ENCODE results near the gene RANBP10. TPM values are rescaled to one million over a fixed set of nuclear protein-coding genes. Genes with fewer than 3 reads are reported as not detected.

Gene RANBP10
- polyA plus RNA-seq, 3 donors = 24.4 to 31.6 (median 30.9) TPM

GRCh38 chr16:67676939-67677338 lies 129.4 kb downstream of the RANBP10 start:
- DNase-seq = no peak

- no peak for DNase-seq
These were observed 129.8 kb downstream of the RANBP10 start for GRCh38 chr16:67676516-67676915.

GRCh38 chr16:67675999-67676398 lies 130.4 kb downstream of the RANBP10 start:
- no peak for DNase-seq

GRCh38 chr16:67675579-67675935 lies 130.8 kb downstream of the RANBP10 start:
- no peak for DNase-seq

- DNase-seq = no peak
These were observed 131.3 kb downstream of the RANBP10 start for GRCh38 chr16:67674851-67675578.

GRCh38 chr16:67673712-67674580 lies 132.4 kb downstream of the RANBP10 start:
- no peak for DNase-seq

Other genes with a start within 250 kb of the RANBP10 start
- 10 to 100 TPM; 71.9 to 78.4 (median 75.6) TPM for gene CTCF, start 244.0 kb downstream of the RANBP10 start, polyA plus RNA-seq (ENCODE audit: insufficient read length in 3 of 3)
- gene CARMIL2, start 161.4 kb downstream of the RANBP10 start, polyA plus RNA-seq (ENCODE audit: insufficient read length in 3 of 3) = 1 to 10 TPM in 2 of 3 donors, under 1 TPM in 1; 0.95 to 2.1 (median 1.3) TPM
- gene ACD, start 146.3 kb downstream of the RANBP10 start, polyA plus RNA-seq (ENCODE audit: insufficient read length in 3 of 3) = 10 to 100 TPM; 23.7 to 31.6 (median 26.6) TPM
- 1 to 10 TPM; 3.5 to 3.9 (median 3.6) TPM for gene PARD6A, start 145.6 kb downstream of the RANBP10 start, polyA plus RNA-seq (ENCODE audit: insufficient read length in 3 of 3)
- gene ENKD1, start 139.8 kb downstream of the RANBP10 start, polyA plus RNA-seq (ENCODE audit: insufficient read length in 3 of 3) = 10 to 100 TPM; 26.7 to 36.6 (median 29.2) TPM
- gene C16orf86, start 139.7 kb downstream of the RANBP10 start, polyA plus RNA-seq (ENCODE audit: insufficient read length in 3 of 3) = 1 to 10 TPM; 4.2 to 5.0 (median 4.8) TPM
- gene GFOD2, start 87.2 kb downstream of the RANBP10 start, polyA plus RNA-seq (ENCODE audit: insufficient read length in 3 of 3) = 10 to 100 TPM; 23.6 to 26.2 (median 24.6) TPM
- gene TSNAXIP1, start 329 bp upstream of the RANBP10 start, polyA plus RNA-seq (ENCODE audit: insufficient read length in 3 of 3) = 1 to 10 TPM; 6.9 to 9.9 (median 8.9) TPM
- gene THAP11, start 35.8 kb upstream of the RANBP10 start, polyA plus RNA-seq (ENCODE audit: insufficient read length in 3 of 3) = 10 to 100 TPM; 30.9 to 39.5 (median 33.4) TPM
- 100 to 1,000 TPM; 122 to 133 (median 127) TPM for gene NUTF2, start 40.4 kb upstream of the RANBP10 start, polyA plus RNA-seq (ENCODE audit: insufficient read length in 3 of 3)
- 10 to 100 TPM; 52.1 to 59.4 (median 57.7) TPM for gene CENPT, start 41.1 kb upstream of the RANBP10 start, polyA plus RNA-seq (ENCODE audit: insufficient read length in 3 of 3)
- 10 to 100 TPM; 91.3 to 99.6 (median 95.2) TPM for gene EDC4, start 66.5 kb upstream of the RANBP10 start, polyA plus RNA-seq (ENCODE audit: insufficient read length in 3 of 3)
- gene NRN1L, start 78.3 kb upstream of the RANBP10 start, polyA plus RNA-seq (ENCODE audit: insufficient read length in 3 of 3) = 1 to 10 TPM in 1 of 3 donors, under 1 TPM in 2; 0.51 to 1.8 (median 0.98) TPM
- 10 to 100 TPM; 38.0 to 42.6 (median 41.5) TPM for gene PSKH1, start 86.7 kb upstream of the RANBP10 start, polyA plus RNA-seq (ENCODE audit: insufficient read length in 3 of 3)
- gene CTRL, start 125.3 kb upstream of the RANBP10 start, polyA plus RNA-seq (ENCODE audit: insufficient read length in 3 of 3) = 10 to 100 TPM in 1 of 3 donors, 1 to 10 TPM in 2; 8.4 to 10.3 (median 9.2) TPM
- gene PSMB10, start 130.3 kb upstream of the RANBP10 start, polyA plus RNA-seq (ENCODE audit: insufficient read length in 3 of 3) = 10 to 100 TPM; 28.2 to 30.8 (median 30.1) TPM
- 10 to 100 TPM; 18.0 to 27.4 (median 26.8) TPM for gene LCAT, start 137.6 kb upstream of the RANBP10 start, polyA plus RNA-seq (ENCODE audit: insufficient read length in 3 of 3)
- 10 to 100 TPM; 30.1 to 40.9 (median 40.9) TPM for gene SLC12A4, start 162.1 kb upstream of the RANBP10 start, polyA plus RNA-seq (ENCODE audit: insufficient read length in 3 of 3)
- under 1 TPM in 1 of 3 donors, not detected in 2; 0.17 TPM for gene DPEP3, start 173.9 kb upstream of the RANBP10 start, polyA plus RNA-seq (ENCODE audit: insufficient read length in 3 of 3)
- gene DPEP2, start 192.9 kb upstream of the RANBP10 start, polyA plus RNA-seq (ENCODE audit: insufficient read length in 3 of 3) = 1 to 10 TPM in 2 of 3 donors, under 1 TPM in 1; 0.75 to 1.6 (median 1.1) TPM
- gene DPEP2NB, start 209.4 kb upstream of the RANBP10 start, polyA plus RNA-seq (ENCODE audit: insufficient read length in 3 of 3) = not detected
- gene DDX28, start 216.7 kb upstream of the RANBP10 start, polyA plus RNA-seq (ENCODE audit: insufficient read length in 3 of 3) = 10 to 100 TPM; 10.6 to 12.5 (median 11.3) TPM
- gene DUS2, start 216.7 kb upstream of the RANBP10 start, polyA plus RNA-seq (ENCODE audit: insufficient read length in 3 of 3) = 10 to 100 TPM; 12.3 to 20.4 (median 15.9) TPM